GM19043 (cell line): ENCODE data around the gene OPALIN.
A peak's percentile ranks its signal among the peaks of the same experiment; 100 is the strongest.

Experiments used
- ATAC-seq: cut with Tn5 transposase; IDR thresholded peaks from one replicate; pipeline ENCODE4 v1.9.1; 2021; ENCODE audit warnings: low read depth; ENCODE audit not compliant: unreplicated experiment

Gene OPALIN

GRCh38 chr10:96341219-96342182 is 17.3 kb downstream of the OPALIN start:
- ATAC-seq: no peak

GRCh38 chr10:96339956-96340904 is 18.6 kb downstream of the OPALIN start:
- no peak for ATAC-seq

- ATAC-seq: no peak
Observed at GRCh38 chr10:96339383-96339782, 19.4 kb downstream of the OPALIN start.

GRCh38 chr10:96338279-96338925 is 20.4 kb downstream of the OPALIN start:
- no peak for ATAC-seq

- no peak for ATAC-seq
Observed at GRCh38 chr10:96337106-96337505, 21.7 kb downstream of the OPALIN start.

GRCh38 chr10:96334616-96335526 is 23.9 kb downstream of the OPALIN start:
- ATAC-seq: no peak

GRCh38 chr10:96333101-96333500 is 25.7 kb downstream of the OPALIN start:
- ATAC-seq: no peak

GRCh38 chr10:96327462-96327861 is 31.3 kb downstream of the OPALIN start:
- no peak for ATAC-seq

GRCh38 chr10:96325719-96326373 is 33.0 kb downstream of the OPALIN start:
- ATAC-seq: peak; percentile 98

GRCh38 chr10:96324447-96324846 is 34.4 kb downstream of the OPALIN start:
- ATAC-seq: no peak

GRCh38 chr10:96322275-96322674 is 36.5 kb downstream of the OPALIN start:
- no peak for ATAC-seq

- ATAC-seq: no peak
Observed at GRCh38 chr10:96321822-96322221, 37.0 kb downstream of the OPALIN start.

GRCh38 chr10:96319754-96320474 is 38.9 kb downstream of the OPALIN start:
- no peak for ATAC-seq

GRCh38 chr10:96317067-96317833 is 41.6 kb downstream of the OPALIN start:
- ATAC-seq: no peak

GRCh38 chr10:96313344-96313743 is 45.5 kb downstream of the OPALIN start:
- no peak for ATAC-seq

GRCh38 chr10:96311180-96311715 is 47.6 kb downstream of the OPALIN start:
- no peak for ATAC-seq

GRCh38 chr10:96310321-96310669 is 48.5 kb downstream of the OPALIN start:
- no peak for ATAC-seq
